SK-N-SH treated with all-trans-retinoic acid at 6 μM for 48 hours (cell line): ENCODE results near the gene GLRX.

ENCODE experiments used
- ATAC-seq: fragments of 200-7000 bp; cut with Tn5 transposase; 3 replicates; pipeline ENCODE4 v1.9.1; 2020; ENCODE audit warnings: mild to moderate bottlenecking, moderate library complexity
- BACH2 ChIP-seq: fragments of 250-450 bp; sonication (Bioruptor Pico); IDR thresholded peaks from 2 replicates; pipeline ENCODE4 v1.9.0; 2021; ENCODE audit warnings: mild to moderate bottlenecking, borderline replicate concordance
- CSDC2 ChIP-seq: fragments of 250-450 bp; sonication (Bioruptor Pico); IDR thresholded peaks from 2 replicates; pipeline ENCODE4 v1.5.0; 2020; ENCODE audit warnings: mild to moderate bottlenecking, moderate library complexity
- ESRRG ChIP-seq: fragments of 250-450 bp; sonication (Bioruptor Pico); IDR thresholded peaks from 2 replicates; pipeline ENCODE4 v1.6.1; 2021; ENCODE audit warnings: mild to moderate bottlenecking
- GLIS3 ChIP-seq: fragments of 250-450 bp; sonication (Bioruptor Pico); IDR thresholded peaks from 2 replicates; pipeline ENCODE4 v1.5.0; 2020; ENCODE audit warnings: mild to moderate bottlenecking, moderate library complexity
- ISL1 ChIP-seq: fragments of 250-450 bp; sonication (Bioruptor Pico); IDR thresholded peaks from 2 replicates; pipeline ENCODE4 v2.1.2; 2022; ENCODE audit warnings: mild to moderate bottlenecking, moderate library complexity
- OSR1 ChIP-seq: fragments of 250-450 bp; sonication (Bioruptor Pico); IDR thresholded peaks from 2 replicates; pipeline ENCODE4 v1.8.0; 2022; ENCODE audit warnings: moderate library complexity, mild to moderate bottlenecking, inconsistent platforms
- PPARA ChIP-seq: fragments of 250-450 bp; sonication (Bioruptor Pico); IDR thresholded peaks from 2 replicates; pipeline ENCODE4 v1.5.0; 2020; ENCODE audit warnings: mild to moderate bottlenecking, borderline replicate concordance
- SNAI2 ChIP-seq: fragments of 250-450 bp; sonication (Bioruptor Pico); IDR thresholded peaks from 2 replicates; pipeline ENCODE4 v1.5.0; 2020; ENCODE audit warnings: mild to moderate bottlenecking, moderate library complexity
- TOX ChIP-seq: fragments of 250-450 bp; sonication (Bioruptor Pico); IDR thresholded peaks from 2 replicates; pipeline ENCODE4 v1.8.0; 2021; ENCODE audit warnings: mild to moderate bottlenecking, moderate library complexity, borderline replicate concordance
- ZFP3 ChIP-seq: fragments of 250-450 bp; sonication (Bioruptor Pico); IDR thresholded peaks from 2 replicates; pipeline ENCODE4 v1.5.0; 2020; ENCODE audit warnings: mild to moderate bottlenecking, moderate library complexity
- ZFP30 ChIP-seq: fragments of 450-650 bp; formaldehyde crosslinking; IDR thresholded peaks from 2 replicates; pipeline ENCODE4 v1.5.0; 2022; ENCODE audit warnings: mild to moderate bottlenecking, moderate library complexity
- ZNF8 ChIP-seq: fragments of 450-650 bp; formaldehyde crosslinking; IDR thresholded peaks from 2 replicates; pipeline ENCODE4 v1.5.0; 2020; ENCODE audit warnings: mild to moderate bottlenecking, moderate library complexity
- TF ChIP-seq, protein P1 (sequence below): fragments of 250-450 bp; sonication (Bioruptor Pico); IDR thresholded peaks from 2 replicates; pipeline ENCODE4 v1.8.0; 2021; ENCODE audit warnings: low read depth, mild to moderate bottlenecking, moderate library complexity, borderline replicate concordance
- TF ChIP-seq, protein P2 (sequence below): fragments of 250-450 bp; sonication (Bioruptor Pico); IDR thresholded peaks from 2 replicates; pipeline ENCODE4 v1.5.1; 2021; ENCODE audit warnings: mild to moderate bottlenecking, moderate library complexity

Gene GLRX

DNA sequence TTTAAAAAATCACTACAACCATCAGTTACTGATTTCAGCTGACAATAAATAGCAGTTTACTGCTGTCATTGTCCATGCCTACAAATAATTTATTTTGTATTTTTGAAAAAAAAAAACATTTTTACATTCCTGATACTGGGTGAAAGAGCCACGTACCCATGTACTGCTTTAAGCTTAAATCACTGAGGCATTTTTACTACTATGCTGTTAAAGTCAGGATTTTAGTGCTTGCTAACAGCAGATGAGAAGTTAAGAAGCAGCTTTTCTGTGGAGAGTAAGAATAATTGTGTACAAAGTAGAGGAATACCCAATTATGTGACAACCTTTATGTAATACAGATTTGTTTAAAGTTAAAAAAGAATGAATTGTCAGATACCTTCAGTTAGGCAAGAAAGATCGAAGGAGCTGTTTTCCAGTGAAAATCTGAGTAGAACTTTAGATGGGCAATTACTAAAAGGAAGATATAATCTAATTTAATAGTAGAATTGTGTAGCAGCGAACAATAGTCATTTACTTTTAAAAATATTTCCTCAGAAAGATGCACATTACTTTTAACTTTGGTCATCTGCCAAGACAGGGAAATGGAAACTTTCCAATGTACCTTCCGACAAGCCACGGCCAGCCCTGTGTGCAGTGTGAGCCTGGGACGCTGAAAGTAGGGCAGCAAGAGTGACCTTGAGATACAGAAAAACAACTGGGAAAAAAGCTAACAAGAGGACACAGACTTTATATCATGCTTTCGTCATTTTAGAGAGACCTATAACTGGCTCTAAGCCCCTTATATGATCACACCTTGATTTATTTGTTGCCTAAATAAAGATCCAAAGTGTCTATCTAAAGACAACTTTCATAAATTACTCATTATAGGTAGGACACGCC, 51.5 kb downstream of the GLRX start:
- peak; percentile 79 for ATAC-seq
- peak; percentile 66 for TF ChIP-seq ISL1
- no peak for TF ChIP-seq TOX

DNA sequence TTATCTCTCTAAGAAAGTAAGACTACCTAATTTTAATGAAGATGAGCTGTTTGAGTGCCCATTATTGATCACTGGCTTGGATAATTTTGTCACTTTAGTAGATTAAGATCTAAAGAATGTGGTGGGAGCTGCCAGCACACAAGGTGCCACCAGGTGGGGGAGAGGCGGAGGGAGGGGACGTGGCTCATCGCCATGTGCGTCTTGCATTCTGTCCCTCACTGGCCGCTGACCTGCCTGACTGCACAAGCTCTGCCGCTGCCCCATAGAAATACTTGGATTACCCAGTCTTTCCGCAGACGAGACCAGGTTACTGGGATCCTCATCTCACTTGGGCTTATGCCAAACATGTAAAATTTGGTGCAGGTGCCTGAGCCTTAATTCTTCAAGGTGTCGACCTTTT, 53.8 kb downstream of the GLRX start:
- TF ChIP-seq, protein P1, sequence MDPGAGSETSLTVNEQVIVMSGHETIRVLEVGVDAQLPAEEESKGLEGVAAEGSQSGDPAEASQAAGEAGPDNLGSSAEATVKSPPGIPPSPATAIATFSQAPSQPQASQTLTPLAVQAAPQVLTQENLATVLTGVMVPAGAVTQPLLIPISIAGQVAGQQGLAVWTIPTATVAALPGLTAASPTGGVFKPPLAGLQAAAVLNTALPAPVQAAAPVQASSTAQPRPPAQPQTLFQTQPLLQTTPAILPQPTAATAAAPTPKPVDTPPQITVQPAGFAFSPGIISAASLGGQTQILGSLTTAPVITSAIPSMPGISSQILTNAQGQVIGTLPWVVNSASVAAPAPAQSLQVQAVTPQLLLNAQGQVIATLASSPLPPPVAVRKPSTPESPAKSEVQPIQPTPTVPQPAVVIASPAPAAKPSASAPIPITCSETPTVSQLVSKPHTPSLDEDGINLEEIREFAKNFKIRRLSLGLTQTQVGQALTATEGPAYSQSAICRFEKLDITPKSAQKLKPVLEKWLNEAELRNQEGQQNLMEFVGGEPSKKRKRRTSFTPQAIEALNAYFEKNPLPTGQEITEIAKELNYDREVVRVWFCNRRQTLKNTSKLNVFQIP (CRISPR knock-in tag), result no peak
- TF ChIP-seq ISL1, result no peak
- TF ChIP-seq GLIS3, result no peak
- no peak for TF ChIP-seq PPARA (CRISPR knock-in tag)
- no peak for TF ChIP-seq SNAI2 (CRISPR knock-in tag)
- ATAC-seq, result no peak

DNA sequence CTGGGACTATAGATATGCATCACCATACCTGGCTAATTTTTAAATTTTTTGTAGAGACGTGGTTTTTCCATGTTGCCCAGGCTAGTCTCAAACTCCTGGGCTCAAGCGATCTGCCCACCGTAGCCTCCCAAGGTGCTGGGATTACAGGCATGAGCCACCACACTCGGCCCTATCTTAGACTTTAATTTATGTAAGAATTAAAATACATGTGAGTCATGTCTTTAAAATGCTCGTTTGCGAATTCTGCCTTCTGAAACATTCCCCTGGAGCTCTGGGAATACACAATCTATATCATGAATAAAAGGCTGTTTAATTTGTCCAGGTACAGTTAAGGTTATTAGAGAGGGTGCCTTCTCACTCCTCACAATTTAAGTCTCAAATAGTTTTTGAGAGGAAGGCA, 58.6 kb downstream of the GLRX start:
- no peak for ATAC-seq
- TF ChIP-seq ZFP30, result no peak
- no peak for TF ChIP-seq ESRRG (CRISPR knock-in tag)
- TF ChIP-seq ZFP3 (CRISPR knock-in tag), result no peak
- TF ChIP-seq GLIS3, result no peak
- TF ChIP-seq CSDC2, result no peak
- TF ChIP-seq ZNF8 (CRISPR knock-in tag), result no peak
- TF ChIP-seq BACH2 (CRISPR knock-in tag), result no peak
- TF ChIP-seq, protein P2, sequence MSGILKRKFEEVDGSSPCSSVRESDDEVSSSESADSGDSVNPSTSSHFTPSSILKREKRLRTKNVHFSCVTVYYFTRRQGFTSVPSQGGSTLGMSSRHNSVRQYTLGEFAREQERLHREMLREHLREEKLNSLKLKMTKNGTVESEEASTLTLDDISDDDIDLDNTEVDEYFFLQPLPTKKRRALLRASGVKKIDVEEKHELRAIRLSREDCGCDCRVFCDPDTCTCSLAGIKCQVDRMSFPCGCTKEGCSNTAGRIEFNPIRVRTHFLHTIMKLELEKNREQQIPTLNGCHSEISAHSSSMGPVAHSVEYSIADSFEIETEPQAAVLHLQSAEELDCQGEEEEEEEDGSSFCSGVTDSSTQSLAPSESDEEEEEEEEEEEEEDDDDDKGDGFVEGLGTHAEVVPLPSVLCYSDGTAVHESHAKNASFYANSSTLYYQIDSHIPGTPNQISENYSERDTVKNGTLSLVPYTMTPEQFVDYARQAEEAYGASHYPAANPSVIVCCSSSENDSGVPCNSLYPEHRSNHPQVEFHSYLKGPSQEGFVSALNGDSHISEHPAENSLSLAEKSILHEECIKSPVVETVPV (CRISPR knock-in tag), result no peak
- TF ChIP-seq OSR1, result no peak
- TF ChIP-seq, all 23 proteins: peak for 0
